Mesodermal cell (in vitro differentiated cells): ENCODE results near the gene MLLT1. TPM values are rescaled to one million over a fixed set of nuclear protein-coding genes. Genes with fewer than 3 reads are reported as not detected.
"Not testable (repeated sequence)": the region's sequence is repeated elsewhere in the genome, so short reads cannot be mapped to it uniquely, and the experiment has no call there.

Experiments
- H3K27ac ChIP-seq: 2 replicates; pipeline ENCODE4 v1.7.0; 2013; ENCODE audit warnings: mild to moderate bottlenecking, low read depth, low read length, moderate library complexity; ENCODE audit not compliant: severe bottlenecking
- H3K36me3 ChIP-seq: 2 replicates; pipeline ENCODE4 v1.7.1; 2013; ENCODE audit warnings: mild to moderate bottlenecking, low read length, moderate library complexity; ENCODE audit not compliant: control insufficient read depth, insufficient read depth
- H3K4me1 ChIP-seq: one replicate; pipeline ENCODE4 v1.7.1; 2013; ENCODE audit warnings: mild to moderate bottlenecking, low read length; ENCODE audit not compliant: insufficient read depth, control insufficient read depth, poor library complexity, severe bottlenecking
- H3K4me3 ChIP-seq: 2 replicates; pipeline ENCODE4 v1.7.0; 2013; ENCODE audit warnings: low read length, control low read depth, mild to moderate bottlenecking; ENCODE audit not compliant: insufficient read depth, poor library complexity, severe bottlenecking; ENCODE audit errors: extremely low read depth
- H3K9me3 ChIP-seq: 2 replicates; pipeline ENCODE4 v1.7.1; 2013; ENCODE audit warnings: mild to moderate bottlenecking, low read length, moderate library complexity; ENCODE audit not compliant: control insufficient read depth
- WGBS, 2 experiments: methylation state at CpG; one replicate each; pipeline ENCODE4 v1.1.5; 2013; ENCODE audit warnings: missing lambda C conversion rate in 2 of 2; ENCODE audit not compliant: insufficient coverage in 2 of 2; 5-methylcytosine and 5-hydroxymethylcytosine counted together
- polyA plus RNA-seq, 2 experiments: library from polyadenylated mRNA; stranded (reverse); fragments of 50-300 nt; gene quantifications; one replicate each; pipeline ENCODE4 v1.2.3, GENCODE V29; 2013

The MLLT1 gene, protein sequence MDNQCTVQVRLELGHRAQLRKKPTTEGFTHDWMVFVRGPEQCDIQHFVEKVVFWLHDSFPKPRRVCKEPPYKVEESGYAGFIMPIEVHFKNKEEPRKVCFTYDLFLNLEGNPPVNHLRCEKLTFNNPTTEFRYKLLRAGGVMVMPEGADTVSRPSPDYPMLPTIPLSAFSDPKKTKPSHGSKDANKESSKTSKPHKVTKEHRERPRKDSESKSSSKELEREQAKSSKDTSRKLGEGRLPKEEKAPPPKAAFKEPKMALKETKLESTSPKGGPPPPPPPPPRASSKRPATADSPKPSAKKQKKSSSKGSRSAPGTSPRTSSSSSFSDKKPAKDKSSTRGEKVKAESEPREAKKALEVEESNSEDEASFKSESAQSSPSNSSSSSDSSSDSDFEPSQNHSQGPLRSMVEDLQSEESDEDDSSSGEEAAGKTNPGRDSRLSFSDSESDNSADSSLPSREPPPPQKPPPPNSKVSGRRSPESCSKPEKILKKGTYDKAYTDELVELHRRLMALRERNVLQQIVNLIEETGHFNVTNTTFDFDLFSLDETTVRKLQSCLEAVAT
- 36.0 TPM for polyA plus RNA-seq (2013, experiment 1 of 2)
- polyA plus RNA-seq (2013, experiment 2 of 2) = 34.5 TPM

DNA sequence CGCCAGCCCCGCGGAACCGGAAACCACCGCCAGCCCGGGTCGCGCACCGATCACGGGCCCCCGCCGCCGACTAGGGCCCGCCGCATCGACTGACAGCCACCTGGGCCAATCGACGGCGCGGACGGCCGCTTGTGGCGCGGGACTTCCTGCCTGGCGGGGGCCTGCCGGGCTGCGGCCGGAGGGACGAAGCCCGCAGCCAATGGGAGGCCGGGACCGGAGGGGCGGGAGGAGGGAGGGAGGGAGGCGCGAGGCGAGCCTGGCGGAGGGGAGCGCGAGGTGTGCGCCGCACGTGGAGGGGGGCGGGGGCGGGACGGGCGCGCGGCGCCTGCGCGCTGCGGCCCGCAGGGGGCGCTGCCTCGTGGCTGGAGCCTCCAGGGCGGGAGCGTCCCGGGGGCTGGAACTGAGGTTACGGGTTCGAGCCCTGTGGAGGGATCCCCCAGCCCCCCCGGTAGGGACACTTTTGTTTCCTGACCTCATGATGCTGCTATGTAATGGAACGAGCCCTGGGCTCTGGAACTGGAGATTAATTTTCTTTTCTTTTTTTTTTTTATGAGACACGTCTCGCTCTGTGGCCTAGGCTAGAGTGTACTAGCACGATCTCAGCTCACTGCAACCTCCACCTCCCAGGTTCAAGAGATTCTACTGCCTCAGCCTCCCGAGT is at the start of gene MLLT1:
Gene MLLT1 (minus strand): TSS at position 45 of the 661 bp plus-strand sequence. CDS start 191 bp downstream, outside the sequence.
- peaks cover 27% of the 10 kb centered on the region for H3K36me3 ChIP-seq
- peaks cover 34% of the 10 kb centered on the region for H3K4me1 ChIP-seq
- H3K27ac ChIP-seq = no peak within 1 kb of the TSS
- no peaks in the 10 kb centered on the region for H3K9me3 ChIP-seq
- WGBS, 2 experiments = 5 to 10% methylated on average over 34 to 40 of the region's 66 CpGs
- peak within 1 kb of the TSS; percentile 88 for H3K4me3 ChIP-seq

DNA sequence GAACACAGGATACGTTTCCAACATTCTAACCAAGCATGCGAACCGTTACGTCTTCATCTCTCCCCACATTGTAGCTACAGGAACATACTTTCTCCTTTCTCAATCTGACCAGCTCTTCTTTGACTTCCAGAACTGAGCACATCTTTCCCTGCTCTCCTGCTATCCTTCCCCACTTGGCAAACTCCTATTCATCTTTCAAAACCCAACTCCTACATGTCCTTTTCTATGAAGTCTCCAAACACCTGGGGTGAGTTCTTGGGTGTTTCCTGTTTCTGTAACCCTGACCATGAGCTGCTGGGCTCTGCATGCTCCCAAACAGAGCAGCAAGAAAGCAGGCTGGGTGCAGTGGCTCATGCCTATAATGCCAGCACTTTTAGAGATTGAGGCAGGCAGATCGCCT is 47.0 kb upstream of the MLLT1 start:
- H3K4me1 ChIP-seq = no peaks in the 10 kb centered on the region
- no peaks in the 10 kb centered on the region for H3K9me3 ChIP-seq
- no peaks in the 10 kb centered on the region for H3K36me3 ChIP-seq
- WGBS, 2 experiments = 77 to 87% methylated on average over 5 of the region's 5 CpGs
- H3K4me3 ChIP-seq = no peak overlapping the region
- no peak overlapping the region for H3K27ac ChIP-seq

DNA sequence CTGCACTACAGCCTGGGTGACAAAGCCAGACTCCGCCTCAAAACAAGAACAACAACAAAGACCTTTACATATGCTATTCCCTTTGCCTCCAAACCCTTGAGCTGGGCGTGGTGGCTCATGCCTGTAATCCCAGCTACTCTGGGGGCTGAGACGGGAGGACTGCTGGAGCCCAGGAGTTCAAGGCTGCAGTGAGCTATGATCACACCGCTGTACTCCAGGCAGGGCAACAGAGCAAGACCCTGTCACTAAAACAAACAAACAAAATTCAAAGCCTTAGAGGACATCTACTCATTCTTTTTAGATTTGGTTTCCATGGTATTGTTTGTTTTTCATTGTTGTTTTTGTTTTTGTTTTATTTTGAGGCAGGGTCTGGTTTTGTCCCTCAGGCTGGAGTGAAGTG is 45.8 kb upstream of the MLLT1 start:
- H3K4me3 ChIP-seq = no peak overlapping the region
- no peaks in the 10 kb centered on the region for H3K9me3 ChIP-seq
- no peaks in the 10 kb centered on the region for H3K36me3 ChIP-seq
- WGBS, 2 experiments = 48 to 78% methylated on average over 3 of the region's 4 CpGs
- no peak overlapping the region for H3K27ac ChIP-seq
- H3K4me1 ChIP-seq = no peaks in the 10 kb centered on the region

DNA sequence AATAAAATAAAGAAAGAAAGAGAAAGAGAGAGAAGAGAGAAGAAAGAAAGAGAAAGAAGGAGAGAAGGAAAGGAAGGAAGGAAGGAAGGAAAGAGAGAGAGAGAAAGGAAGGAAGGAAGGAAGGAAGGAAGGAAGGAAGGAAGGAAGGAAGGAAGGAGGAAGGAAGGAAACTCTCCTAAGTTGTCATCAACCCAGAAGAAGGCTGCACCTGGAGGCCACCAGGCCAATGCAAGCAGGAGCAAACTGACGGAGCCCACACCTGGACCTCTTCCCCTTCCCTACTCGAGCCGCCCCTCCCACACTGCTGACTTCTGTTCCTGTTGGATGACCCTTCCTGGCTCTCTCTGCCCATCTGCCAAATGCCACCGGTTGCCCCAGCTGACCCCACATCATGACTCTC is 45.0 kb upstream of the MLLT1 start:
- H3K36me3 ChIP-seq = no peaks in the 10 kb centered on the region
- no peak overlapping the region for H3K4me3 ChIP-seq
- 68 to 83% methylated on average over 3 to 4 of the region's 4 CpGs for WGBS, 2 experiments
- no peaks in the 10 kb centered on the region for H3K9me3 ChIP-seq
- no peaks in the 10 kb centered on the region for H3K4me1 ChIP-seq
- no peak overlapping the region for H3K27ac ChIP-seq

DNA sequence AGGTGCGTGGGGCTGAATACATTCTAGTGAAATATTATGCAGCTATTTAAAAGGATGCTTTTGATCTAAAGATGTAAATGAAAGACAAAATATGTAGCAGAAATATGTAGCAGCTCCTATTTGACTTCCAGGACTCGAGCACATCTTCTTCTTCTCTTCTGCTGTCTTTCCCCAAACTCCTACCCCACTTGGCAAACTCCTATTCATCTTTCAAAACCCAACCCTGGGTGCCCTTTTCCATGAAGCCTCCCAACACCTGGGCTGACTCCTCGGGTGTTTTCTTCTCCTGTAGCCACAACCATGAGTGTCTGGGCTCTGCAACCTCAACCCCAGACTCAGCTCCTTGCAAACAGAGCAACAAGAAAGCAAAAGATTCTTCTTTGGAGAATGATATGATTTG is 42.5 kb upstream of the MLLT1 start:
- Histone ChIP-seq H3K4me1 (no peaks in the 10 kb centered on the region), H3K36me3 (no peaks in the 10 kb centered on the region), H3K4me3 (no peak overlapping the region), H3K9me3 (no peaks in the 10 kb centered on the region), H3K27ac (no peak overlapping the region)
- 21 to 67% methylated on average over 1 of the region's 3 CpGs for WGBS, 2 experiments

DNA sequence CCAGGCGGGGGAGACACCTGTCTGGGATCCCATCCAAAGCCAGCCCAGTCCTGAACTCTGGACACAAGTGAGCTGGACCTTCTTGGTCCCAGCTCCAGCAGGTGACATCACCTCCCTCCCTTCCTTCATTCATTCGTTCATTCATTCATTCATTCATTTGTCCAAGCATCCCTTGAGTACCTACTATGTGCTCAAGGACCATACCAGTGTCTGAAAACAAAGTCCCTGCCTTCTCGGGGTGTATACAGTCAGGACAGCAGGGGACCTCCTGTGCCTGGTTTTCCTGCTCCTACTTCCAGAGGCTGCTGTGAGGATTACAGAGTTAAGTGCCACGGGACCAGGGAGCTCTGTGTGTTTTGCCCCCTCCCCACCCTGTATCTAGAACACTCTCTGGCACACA is 39.6 kb upstream of the MLLT1 start:
- 43 to 65% methylated on average over 2 to 3 of the region's 4 CpGs for WGBS, 2 experiments
- H3K4me1 ChIP-seq = no peaks in the 10 kb centered on the region
- H3K4me3 ChIP-seq = no peak overlapping the region
- no peaks in the 10 kb centered on the region for H3K36me3 ChIP-seq
- no peaks in the 10 kb centered on the region for H3K9me3 ChIP-seq
- H3K27ac ChIP-seq = no peak overlapping the region

DNA sequence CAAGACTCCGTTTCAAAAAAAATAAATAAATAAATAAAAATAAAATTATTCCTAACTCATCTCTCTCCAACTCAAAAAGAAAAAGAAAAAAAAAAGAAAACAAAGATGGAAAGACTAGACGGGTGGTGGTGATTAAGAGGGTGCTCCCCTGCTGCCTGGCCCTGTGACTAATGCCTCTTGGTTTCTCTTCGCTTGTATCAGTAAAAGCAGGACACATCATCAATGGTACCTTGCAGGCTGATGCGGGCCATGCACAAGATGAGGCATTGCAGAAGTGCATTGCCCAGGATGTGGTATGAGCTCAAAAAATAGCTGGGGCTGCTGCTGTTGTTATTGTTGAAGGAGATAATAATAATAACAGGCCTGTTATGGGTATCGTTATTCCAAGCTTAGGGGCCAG is 39.0 kb upstream of the MLLT1 start:
- Histone ChIP-seq H3K4me3 (no peak overlapping the region), H3K27ac (no peak overlapping the region), H3K4me1 (no peaks in the 10 kb centered on the region), H3K9me3 (no peaks in the 10 kb centered on the region), H3K36me3 (no peaks in the 10 kb centered on the region)
- WGBS, 2 experiments = 73 to 83% methylated on average over 3 to 4 of the region's 5 CpGs

DNA sequence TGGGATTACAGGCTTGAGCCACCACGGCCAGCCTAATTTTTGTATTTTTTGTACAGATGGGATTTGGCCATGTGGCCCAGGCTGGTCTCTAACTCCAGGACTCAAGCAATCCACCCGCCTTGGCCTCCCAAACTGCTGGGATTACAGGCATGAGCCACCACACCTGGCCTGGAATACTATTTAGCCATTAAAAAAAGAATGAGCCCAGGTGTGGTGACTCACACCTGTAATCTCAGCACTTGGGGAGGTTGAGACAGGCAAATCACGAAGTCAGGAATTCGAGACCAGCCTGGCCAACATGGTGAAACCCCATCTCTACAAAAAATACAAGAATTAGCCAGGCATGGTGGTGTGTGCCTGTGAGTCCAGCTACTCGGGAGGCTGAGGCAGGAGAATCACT is 35.9 kb upstream of the MLLT1 start:
- H3K9me3 ChIP-seq, H3K4me1 ChIP-seq, H3K36me3 ChIP-seq, H3K4me3 ChIP-seq, H3K27ac ChIP-seq: not testable (repeated sequence)
- WGBS, 2 experiments = 67 to 68% methylated on average over 3 to 4 of the region's 5 CpGs

DNA sequence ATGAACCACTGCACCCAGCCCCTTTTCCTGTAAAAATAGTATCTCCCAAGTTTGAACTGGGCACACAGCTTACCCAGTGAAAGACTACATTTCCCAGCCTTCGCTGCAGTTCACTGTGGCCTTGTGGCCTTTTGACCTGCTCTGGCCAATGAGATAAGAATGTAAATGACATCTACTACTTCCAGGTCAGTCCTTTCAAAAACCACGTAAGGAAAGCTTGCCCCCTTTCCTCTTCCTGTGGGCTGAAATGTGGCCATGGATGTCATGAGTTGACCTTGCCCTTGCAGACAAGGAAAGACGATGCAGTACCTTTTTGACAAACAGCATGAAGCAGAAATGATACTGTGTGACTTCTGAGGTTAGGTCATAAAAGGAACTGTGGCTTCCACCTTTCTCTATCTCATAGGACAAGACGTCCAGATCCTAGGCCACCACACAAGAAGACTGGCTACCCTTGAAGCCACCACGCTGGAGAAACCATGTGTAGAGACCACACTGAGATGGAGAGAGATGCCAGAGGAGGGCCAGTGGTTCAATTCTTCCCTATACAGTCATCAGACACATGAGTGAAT is 33.7 kb upstream of the MLLT1 start:
- no peak overlapping the region for H3K4me3 ChIP-seq
- no peaks in the 10 kb centered on the region for H3K36me3 ChIP-seq
- no peak overlapping the region for H3K27ac ChIP-seq
- no peaks in the 10 kb centered on the region for H3K4me1 ChIP-seq
- H3K9me3 ChIP-seq = no peaks in the 10 kb centered on the region
- WGBS, 2 experiments = 78% methylated on average over 1 to 4 of the region's 5 CpGs

DNA sequence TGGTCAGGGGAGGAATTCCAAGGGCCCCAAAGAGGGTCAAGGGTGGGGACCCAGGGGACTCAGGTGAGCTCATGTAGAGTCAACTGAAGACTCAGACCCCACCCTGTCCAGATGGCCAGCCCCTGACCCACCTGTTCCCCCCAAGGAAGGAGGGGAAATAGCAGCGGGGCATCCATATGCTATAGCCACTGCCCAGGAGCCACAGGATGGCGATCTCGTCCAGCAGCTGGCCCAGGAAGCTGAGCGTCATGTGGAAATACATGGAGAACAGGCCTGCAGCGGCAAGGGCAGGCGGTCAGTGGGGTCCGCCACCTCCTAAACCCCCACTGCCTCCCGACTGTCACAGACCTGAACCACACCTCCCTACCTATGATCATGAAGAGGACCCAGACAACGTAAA is 32.2 kb upstream of the MLLT1 start:
- Histone ChIP-seq H3K4me3 (no peak overlapping the region), H3K4me1 (no peaks in the 10 kb centered on the region), H3K9me3 (no peaks in the 10 kb centered on the region), H3K27ac (no peak overlapping the region), H3K36me3 (no peaks in the 10 kb centered on the region)
- 45 to 68% methylated on average over 4 to 8 of the region's 9 CpGs for WGBS, 2 experiments
